ENCODE measurements around the gene PTPRE.
"Not testable (repeated sequence)": the region's sequence is repeated elsewhere in the genome, so short reads cannot be mapped to it uniquely, and the experiment has no call there.

Gene PTPRE

DNA sequence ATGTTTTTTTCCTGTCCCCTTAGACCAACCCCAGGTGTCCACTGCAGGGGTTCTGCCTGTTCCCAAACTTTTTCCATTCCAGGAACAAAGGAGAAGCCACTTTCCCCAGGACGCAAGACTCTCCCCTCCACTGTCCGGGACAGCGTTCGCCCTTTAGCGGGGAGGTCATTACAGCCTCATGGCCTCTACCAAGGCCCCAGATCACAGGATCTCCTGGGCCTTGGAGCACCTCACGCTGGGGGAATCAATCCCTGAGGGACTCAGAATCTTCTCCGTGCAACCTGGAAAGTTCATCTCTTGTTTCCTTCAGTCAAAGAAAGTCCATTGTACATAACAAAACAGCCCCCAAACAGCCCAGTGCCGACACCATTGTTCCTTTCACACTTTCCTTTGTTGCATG lies 178.1 kb downstream of the PTPRE start:
- TF ChIP-seq, protein P1, sequence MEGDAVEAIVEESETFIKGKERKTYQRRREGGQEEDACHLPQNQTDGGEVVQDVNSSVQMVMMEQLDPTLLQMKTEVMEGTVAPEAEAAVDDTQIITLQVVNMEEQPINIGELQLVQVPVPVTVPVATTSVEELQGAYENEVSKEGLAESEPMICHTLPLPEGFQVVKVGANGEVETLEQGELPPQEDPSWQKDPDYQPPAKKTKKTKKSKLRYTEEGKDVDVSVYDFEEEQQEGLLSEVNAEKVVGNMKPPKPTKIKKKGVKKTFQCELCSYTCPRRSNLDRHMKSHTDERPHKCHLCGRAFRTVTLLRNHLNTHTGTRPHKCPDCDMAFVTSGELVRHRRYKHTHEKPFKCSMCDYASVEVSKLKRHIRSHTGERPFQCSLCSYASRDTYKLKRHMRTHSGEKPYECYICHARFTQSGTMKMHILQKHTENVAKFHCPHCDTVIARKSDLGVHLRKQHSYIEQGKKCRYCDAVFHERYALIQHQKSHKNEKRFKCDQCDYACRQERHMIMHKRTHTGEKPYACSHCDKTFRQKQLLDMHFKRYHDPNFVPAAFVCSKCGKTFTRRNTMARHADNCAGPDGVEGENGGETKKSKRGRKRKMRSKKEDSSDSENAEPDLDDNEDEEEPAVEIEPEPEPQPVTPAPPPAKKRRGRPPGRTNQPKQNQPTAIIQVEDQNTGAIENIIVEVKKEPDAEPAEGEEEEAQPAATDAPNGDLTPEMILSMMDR (conservative IDR thresholded peaks at IDR 0.05; ENCODE audit: low read depth, low read length): no peak
- no peak overlapping the region for H3K4me3 ChIP-seq (ENCODE audit: low read length)
- no peak for DNase-seq (ENCODE audit: low read depth)

DNA sequence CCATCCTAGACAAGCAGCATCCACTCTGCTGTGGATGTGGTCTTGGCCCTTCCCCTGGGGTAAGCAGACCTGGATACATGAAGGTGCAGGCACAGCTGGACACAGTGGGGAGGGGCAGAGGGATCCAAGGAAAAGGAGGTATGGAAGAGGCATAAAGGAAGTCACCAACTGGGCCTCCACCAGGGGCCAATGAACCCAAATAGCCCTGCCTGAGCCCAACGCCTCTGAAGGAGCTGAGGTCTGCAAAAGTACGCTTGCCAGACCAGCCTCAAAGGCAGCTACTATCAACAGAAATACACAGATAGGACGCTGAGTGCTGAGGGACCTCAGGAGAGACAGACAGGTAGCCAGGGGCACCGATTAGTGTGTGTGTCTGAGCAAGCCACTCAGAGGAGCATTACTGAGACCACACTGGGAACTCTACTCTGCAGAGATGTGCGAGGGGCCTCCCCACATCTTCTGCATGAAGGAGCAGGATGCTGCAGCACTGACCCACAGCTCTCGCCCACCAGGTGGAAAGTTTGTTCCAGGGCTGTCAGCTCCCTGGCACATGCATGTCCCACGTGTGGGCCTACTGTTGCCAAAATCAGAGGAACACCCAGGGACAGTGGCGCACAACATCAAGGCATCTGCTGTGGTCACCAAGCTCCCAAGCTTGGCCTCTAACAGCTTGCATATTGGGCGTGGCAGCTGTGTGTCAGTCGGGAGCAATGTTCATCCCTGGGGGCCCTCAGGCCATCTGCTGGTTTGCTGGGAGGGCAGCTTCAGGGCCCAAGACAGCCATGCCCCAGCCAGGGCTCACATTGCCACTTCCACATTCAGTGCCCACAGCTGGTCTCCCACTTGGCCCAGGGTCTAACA lies 179.3 kb downstream of the PTPRE start:
- TF ChIP-seq, protein P1 (conservative IDR thresholded peaks at IDR 0.05; ENCODE audit: low read depth, low read length): no peak
- no peak overlapping the region for H3K4me3 ChIP-seq (ENCODE audit: low read length)
- no peak for DNase-seq (ENCODE audit: low read depth)

DNA sequence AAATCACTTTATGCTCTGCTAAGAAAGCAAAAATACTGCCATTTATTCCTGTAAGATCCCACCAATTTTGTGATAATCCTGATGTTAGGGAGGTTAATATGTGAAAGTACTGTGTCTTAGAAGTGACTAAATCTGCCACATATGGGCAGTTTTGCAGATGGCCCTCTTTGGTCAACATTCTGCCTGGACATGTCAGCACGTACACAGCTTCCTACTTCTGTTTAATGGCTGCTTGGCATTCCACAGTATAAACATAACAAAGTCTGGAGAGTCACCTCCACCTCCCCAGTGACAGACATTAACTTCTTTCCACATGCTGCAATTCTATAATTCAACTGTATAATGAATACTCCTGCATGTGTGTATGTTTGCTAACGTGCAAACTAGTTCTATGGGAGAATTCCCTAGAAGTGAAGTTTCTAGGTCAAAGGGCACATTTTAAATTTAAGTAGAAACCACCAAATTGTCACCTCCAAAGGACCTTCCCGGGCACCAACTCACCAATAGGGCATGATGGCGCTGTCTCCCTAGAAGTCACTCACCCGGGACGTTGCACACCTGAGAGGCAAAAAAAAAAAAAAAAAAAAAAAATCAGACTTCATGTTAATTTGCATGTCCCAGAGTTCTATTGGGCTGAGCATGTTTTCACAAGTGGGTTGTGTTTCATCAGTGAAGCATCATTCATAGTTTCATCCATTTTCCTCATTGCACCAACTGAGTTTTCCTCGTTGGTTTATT lies 180.4 kb downstream of the PTPRE start:
- DNase-seq (ENCODE audit: low read depth): no peak
- TF ChIP-seq, protein P1 (conservative IDR thresholded peaks at IDR 0.05; ENCODE audit: low read depth, low read length): no peak
- H3K4me3 ChIP-seq (ENCODE audit: low read length): no peak overlapping the region

DNA sequence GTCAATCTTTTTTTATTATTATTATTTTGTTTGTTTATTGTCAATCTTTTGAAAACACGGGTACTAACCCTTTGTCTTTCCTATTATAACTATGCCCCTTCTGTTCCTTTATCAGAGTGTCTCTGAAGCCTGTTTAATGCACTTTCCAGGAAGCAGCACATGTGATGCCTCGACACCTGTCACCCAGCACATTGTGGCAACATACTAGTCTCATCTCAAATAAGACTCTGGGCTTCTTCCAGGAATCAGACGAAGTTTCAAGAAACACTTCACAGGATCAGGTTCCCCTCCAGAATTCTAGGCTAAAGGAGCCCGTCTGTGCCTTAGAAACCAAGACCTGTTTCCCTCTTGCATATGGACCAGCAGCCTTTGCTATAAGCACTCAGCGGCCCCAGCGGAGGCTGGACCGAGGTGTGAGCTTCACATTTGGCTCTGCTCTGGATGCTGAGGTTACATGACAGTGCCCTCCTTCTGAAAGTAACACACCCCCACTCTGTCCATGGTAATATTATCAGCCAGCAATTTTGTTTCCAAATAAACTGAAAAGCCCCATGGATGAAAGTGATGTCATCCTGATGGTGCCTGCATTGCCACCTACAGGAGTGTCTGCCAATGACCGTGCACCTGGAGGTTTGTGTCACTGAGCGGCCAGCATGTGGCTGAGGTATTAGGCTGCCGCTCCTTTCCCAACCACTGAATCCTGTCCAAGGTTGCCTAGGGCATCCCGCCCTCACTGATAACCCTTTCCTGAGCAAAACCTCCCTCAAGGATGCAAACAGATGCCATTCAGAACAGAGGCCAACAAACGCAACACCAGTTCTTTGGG lies 181.2 kb downstream of the PTPRE start:
- TF ChIP-seq, protein P1 (conservative IDR thresholded peaks at IDR 0.05; ENCODE audit: low read depth, low read length): peak; percentile 28
- no peak overlapping the region for H3K4me3 ChIP-seq (ENCODE audit: low read length)
- DNase-seq (ENCODE audit: low read depth): no peak

DNA sequence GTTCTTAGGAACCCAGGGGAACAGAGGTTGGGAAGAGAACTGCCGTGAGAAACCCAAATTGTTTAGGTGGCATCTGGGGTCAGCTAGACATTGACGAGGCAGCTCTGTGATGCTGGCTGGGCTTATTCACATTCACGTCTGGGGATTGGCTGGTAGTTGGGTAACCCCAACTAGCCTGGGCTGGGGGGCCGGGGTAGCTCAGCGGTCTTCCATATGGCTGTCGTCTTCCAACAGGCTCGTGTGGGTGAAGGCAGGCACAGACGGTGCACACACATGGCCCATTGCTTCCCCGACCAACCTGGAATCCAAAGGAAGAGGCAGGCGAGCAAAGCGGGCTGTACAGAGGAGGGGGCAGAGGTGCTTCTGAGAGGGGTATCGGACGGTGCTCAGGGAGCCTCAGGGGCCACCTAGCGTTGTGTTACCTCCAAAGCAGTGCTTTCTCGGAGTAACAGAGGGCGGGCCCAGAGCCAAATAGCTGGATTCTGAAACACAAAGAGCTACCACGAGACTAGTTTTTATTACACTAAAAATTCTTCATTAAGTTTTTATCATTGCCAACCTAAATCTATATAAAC lies 184.8 kb downstream of the PTPRE start:
- TF ChIP-seq, protein P1 (conservative IDR thresholded peaks at IDR 0.05; ENCODE audit: low read depth, low read length): no peak
- H3K4me3 ChIP-seq (ENCODE audit: low read length): no peak overlapping the region
- no peak for DNase-seq (ENCODE audit: low read depth)

DNA sequence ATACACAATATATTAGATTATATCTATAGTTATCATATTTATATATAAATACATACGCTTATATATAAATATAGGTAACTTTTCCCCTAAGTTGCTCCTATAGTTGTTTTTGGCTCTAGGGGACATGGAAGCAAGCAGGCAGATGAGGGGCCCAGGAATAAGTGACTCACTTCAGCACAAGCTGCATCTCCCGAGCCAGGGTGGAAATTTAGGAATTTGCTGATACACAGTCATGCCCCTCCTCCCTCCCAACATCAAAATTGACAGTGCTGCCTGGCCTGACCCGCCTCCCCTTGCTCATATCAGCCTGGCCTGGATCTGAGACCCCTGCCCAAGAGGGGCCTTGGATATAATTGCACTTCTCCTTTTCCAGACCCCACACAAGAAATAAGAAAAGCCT lies 185.6 kb downstream of the PTPRE start:
- no peak for DNase-seq (ENCODE audit: low read depth)
- TF ChIP-seq, protein P1 (conservative IDR thresholded peaks at IDR 0.05; ENCODE audit: low read depth, low read length): no peak
- H3K4me3 ChIP-seq (ENCODE audit: low read length): no peak overlapping the region

DNA sequence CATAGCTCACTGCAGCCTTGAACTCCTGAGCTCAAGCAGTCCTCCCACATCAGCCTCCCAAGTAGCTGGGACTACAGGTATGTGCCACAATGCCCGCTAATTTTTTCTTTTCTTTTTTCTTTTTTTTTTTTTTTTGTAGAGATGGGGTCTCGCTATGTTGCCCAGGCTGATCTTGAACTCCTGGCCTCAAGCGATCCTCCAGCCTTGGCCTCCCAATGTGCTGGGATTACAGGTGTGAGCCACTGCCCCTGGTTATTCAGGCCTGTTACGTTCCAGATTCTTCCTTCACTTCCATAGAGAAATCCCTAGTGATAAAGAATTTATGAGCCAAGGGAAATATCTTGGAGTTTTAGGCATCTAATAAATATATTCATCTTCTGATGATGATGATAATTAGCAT lies 187.7 kb downstream of the PTPRE start:
- not testable (repeated sequence) for DNase-seq (ENCODE audit: low read depth); H3K4me3 ChIP-seq (ENCODE audit: low read length)

Measured in retinal pigment epithelial cell (primary cell).